Effector memory CD4-positive, alpha-beta T cell (primary cell): Measurements from ENCODE around the gene OR52N5.

Source experiments
- DNase-seq, 3 donors: peaks; one replicate each; pipeline ENCODE4 v3.0.0-alpha.2; 2020
- H3K27ac ChIP-seq: 2 replicates; pipeline ENCODE4 v1.7.0; 2013; ENCODE audit warnings: mild to moderate bottlenecking, low read length, moderate library complexity; ENCODE audit not compliant: insufficient read depth, poor library complexity, severe bottlenecking
- H3K27me3 ChIP-seq: replicated peaks from 2 replicates; pipeline ENCODE4 v1.7.0; 2013; ENCODE audit warnings: mild to moderate bottlenecking, low read length; ENCODE audit not compliant: insufficient read depth, control insufficient read depth, poor library complexity, severe bottlenecking
- H3K36me3 ChIP-seq: 2 replicates; pipeline ENCODE4 v1.7.0; 2013; ENCODE audit warnings: mild to moderate bottlenecking, low read length, moderate library complexity; ENCODE audit not compliant: control insufficient read depth, insufficient read depth
- H3K4me1 ChIP-seq: 2 replicates; pipeline ENCODE4 v1.7.0; 2013; ENCODE audit warnings: low read length, mild to moderate bottlenecking; ENCODE audit not compliant: control insufficient read depth, insufficient read depth, poor library complexity, severe bottlenecking
- H3K4me3 ChIP-seq: 2 replicates; pipeline ENCODE4 v1.7.0; 2013; ENCODE audit warnings: low read length, low read depth, mild to moderate bottlenecking; ENCODE audit not compliant: insufficient read depth, poor library complexity, severe bottlenecking
- H3K9me3 ChIP-seq: 2 replicates; pipeline ENCODE4 v1.7.0; 2013; ENCODE audit warnings: mild to moderate bottlenecking, low read length, moderate library complexity; ENCODE audit not compliant: control insufficient read depth

OR52N5 gene

GRCh38 chr11:5796541-5796940 lies 13.4 kb upstream of the OR52N5 start:
- no peak for DNase-seq
- Histone ChIP-seq H3K9me3 (no peaks in the 10 kb centered on the region), H3K36me3 (no peaks in the 10 kb centered on the region), H3K4me1 (no peaks in the 10 kb centered on the region), H3K27ac (no peak overlapping the region), H3K27me3 (peaks cover 3% of the 10 kb centered on the region), H3K4me3 (no peak overlapping the region)

GRCh38 chr11:5791165-5791564 lies 8.0 kb upstream of the OR52N5 start, which contains the start of gene OR52N1:
TSS of gene OR52N1 (minus strand) at chr11:5791265. CDS start at chr11:5788816, 2,449 bp downstream.
- H3K4me3 ChIP-seq, result no peak within 1 kb of the TSS
- H3K27ac ChIP-seq, result no peak within 1 kb of the TSS
- no peaks in the 10 kb centered on the region for H3K27me3 ChIP-seq
- H3K4me1 ChIP-seq, result no peaks in the 10 kb centered on the region
- no peak for DNase-seq
- H3K36me3 ChIP-seq, result no peaks in the 10 kb centered on the region
- H3K9me3 ChIP-seq, result no peaks in the 10 kb centered on the region

- H3K36me3 ChIP-seq, result no peaks in the 10 kb centered on the region
- no peak overlapping the region for H3K4me3 ChIP-seq
- no peaks in the 10 kb centered on the region for H3K4me1 ChIP-seq
- no peaks in the 10 kb centered on the region for H3K27me3 ChIP-seq
- no peak for DNase-seq
- H3K9me3 ChIP-seq, result no peaks in the 10 kb centered on the region
- H3K27ac ChIP-seq, result no peak overlapping the region
Observed at GRCh38 chr11:5767056-5767455, 16.1 kb downstream of the OR52N5 start.

GRCh38 chr11:5753943-5754342 lies 29.2 kb downstream of the OR52N5 start, which contains the start of gene OR52N4:
TSS of gene OR52N4 (plus strand) at chr11:5754243. CDS start at chr11:5754741, 498 bp downstream.
- H3K4me1 ChIP-seq, result no peaks in the 10 kb centered on the region
- H3K4me3 ChIP-seq, result no peak within 1 kb of the TSS
- H3K36me3 ChIP-seq, result no peaks in the 10 kb centered on the region
- DNase-seq, result no peak
- H3K27me3 ChIP-seq, result no peaks in the 10 kb centered on the region
- H3K27ac ChIP-seq, result no peak within 1 kb of the TSS
- no peaks in the 10 kb centered on the region for H3K9me3 ChIP-seq

GRCh38 chr11:5749836-5750235 lies 33.3 kb downstream of the OR52N5 start:
- Histone ChIP-seq H3K4me1 (no peaks in the 10 kb centered on the region), H3K27ac (no peak overlapping the region), H3K4me3 (no peak overlapping the region), H3K9me3 (no peaks in the 10 kb centered on the region), H3K36me3 (no peaks in the 10 kb centered on the region), H3K27me3 (no peaks in the 10 kb centered on the region)
- no peak for DNase-seq

- DNase-seq, result no peak
- no peaks in the 10 kb centered on the region for H3K27me3 ChIP-seq
- H3K27ac ChIP-seq, result no peak overlapping the region
- no peaks in the 10 kb centered on the region for H3K9me3 ChIP-seq
- H3K4me1 ChIP-seq, result no peaks in the 10 kb centered on the region
- H3K36me3 ChIP-seq, result no peaks in the 10 kb centered on the region
- H3K4me3 ChIP-seq, result no peak overlapping the region
Observed at GRCh38 chr11:5746614-5747013, 36.5 kb downstream of the OR52N5 start.

GRCh38 chr11:5738431-5738830 lies 44.7 kb downstream of the OR52N5 start:
- no peak overlapping the region for H3K27ac ChIP-seq

GRCh38 chr11:5737670-5738392 lies 45.3 kb downstream of the OR52N5 start:
- no peak overlapping the region for H3K27ac ChIP-seq
- no peak overlapping the region for H3K4me3 ChIP-seq
- DNase-seq, result no peak
- H3K4me1 ChIP-seq, result no peaks in the 10 kb centered on the region
- H3K9me3 ChIP-seq, result no peaks in the 10 kb centered on the region
- no peaks in the 10 kb centered on the region for H3K36me3 ChIP-seq
- H3K27me3 ChIP-seq, result no peaks in the 10 kb centered on the region

More at GRCh38 chr11:5738431-5738830, 44.7 kb downstream of the OR52N5 start:
- Histone ChIP-seq H3K4me1 (no peaks in the 10 kb centered on the region), H3K27me3 (no peaks in the 10 kb centered on the region), H3K36me3 (no peaks in the 10 kb centered on the region), H3K4me3 (no peak overlapping the region), H3K9me3 (no peaks in the 10 kb centered on the region)
- DNase-seq, result no peak

- no peak for DNase-seq
- Histone ChIP-seq H3K27me3 (no peaks in the 10 kb centered on the region), H3K27ac (no peak overlapping the region), H3K9me3 (no peaks in the 10 kb centered on the region), H3K4me3 (no peak overlapping the region), H3K36me3 (no peaks in the 10 kb centered on the region), H3K4me1 (no peaks in the 10 kb centered on the region)
Observed at GRCh38 chr11:5737091-5737490, 46.1 kb downstream of the OR52N5 start.

GRCh38 chr11:5736396-5736795 lies 46.8 kb downstream of the OR52N5 start, which contains the start of gene OR56B1:
TSS of gene OR56B1 (plus strand) at chr11:5736448. CDS start at chr11:5736517, 69 bp downstream.
- Histone ChIP-seq H3K36me3 (no peaks in the 10 kb centered on the region), H3K4me3 (no peak within 1 kb of the TSS), H3K27me3 (no peaks in the 10 kb centered on the region), H3K27ac (no peak within 1 kb of the TSS), H3K9me3 (no peaks in the 10 kb centered on the region), H3K4me1 (no peaks in the 10 kb centered on the region)
- no peak for DNase-seq
